Activated T-cell treated with anti-CD3 and anti-CD28 coated beads for 4 hours (primary cell): ENCODE data around the gene ATXN1.
"Not testable (repeated sequence)": the region's sequence is repeated elsewhere in the genome, so short reads cannot be mapped to it uniquely, and the experiment has no call there.

ENCODE experiments used
- DNase-seq: peaks from one replicate; pipeline ENCODE4 v3.0.0-alpha.2; 2020

The ATXN1 gene

DNA sequence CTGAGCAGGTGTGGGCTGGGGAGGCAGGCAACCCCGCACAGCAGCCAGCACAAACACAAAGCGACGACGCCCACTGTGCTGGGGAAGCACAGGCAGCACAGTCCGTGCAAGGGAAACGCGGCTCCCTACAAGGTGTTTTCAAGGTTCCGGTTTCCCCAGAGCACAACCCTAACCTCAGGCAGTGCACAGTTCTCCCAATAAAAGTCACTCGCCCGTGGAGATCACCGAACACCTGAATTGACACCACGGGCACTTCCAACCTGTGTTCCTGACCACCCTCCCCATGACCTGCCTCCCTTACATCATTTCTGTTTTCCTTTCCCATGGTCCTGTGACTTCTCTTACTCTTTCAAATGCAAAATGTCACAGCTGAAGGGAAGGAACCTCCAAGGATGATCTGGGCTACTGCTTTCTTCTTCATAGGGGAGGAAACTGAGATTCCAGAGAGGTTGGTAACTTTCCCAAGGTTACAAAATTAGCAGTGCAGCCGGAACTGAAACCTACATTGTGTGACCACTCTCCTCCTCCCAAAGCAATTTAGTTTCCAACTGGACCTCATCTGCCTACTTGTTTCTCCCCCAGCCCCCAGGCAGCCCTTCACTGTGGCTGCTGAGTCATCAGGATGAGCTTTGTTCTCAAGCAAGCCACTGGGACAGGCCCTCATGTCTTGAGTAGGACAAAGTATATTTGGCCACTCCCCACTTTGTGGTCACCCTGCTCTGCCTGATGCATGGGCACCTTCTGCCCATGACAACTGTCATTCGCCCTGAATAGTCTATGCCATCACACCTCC lies 125.3 kb downstream of the ATXN1 start:
- DNase-seq, result no peak

DNA sequence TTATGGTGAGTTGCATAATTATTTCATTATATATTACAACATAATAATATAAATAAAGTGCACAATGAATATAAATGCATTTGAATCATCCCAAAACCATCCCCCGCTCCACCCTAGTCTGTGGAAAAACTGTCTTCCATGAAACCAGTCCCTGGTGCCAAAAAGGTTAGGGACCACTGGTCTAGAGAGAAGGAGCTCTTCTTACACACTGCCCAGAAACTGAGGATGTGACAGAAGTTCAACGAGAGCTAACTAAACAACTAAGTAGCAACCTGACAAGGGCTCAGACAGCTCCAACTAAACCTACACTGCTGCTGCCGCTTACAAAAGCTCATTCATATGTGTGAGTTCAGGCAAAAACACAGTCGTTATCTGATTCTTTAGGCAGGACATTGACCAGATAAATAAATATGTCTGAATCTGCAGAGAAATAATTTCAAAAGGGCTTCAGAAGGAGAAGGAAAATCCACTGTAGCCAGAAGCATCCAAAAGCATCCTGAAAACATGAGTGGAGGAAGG lies 125.9 kb downstream of the ATXN1 start:
- no peak for DNase-seq

DNA sequence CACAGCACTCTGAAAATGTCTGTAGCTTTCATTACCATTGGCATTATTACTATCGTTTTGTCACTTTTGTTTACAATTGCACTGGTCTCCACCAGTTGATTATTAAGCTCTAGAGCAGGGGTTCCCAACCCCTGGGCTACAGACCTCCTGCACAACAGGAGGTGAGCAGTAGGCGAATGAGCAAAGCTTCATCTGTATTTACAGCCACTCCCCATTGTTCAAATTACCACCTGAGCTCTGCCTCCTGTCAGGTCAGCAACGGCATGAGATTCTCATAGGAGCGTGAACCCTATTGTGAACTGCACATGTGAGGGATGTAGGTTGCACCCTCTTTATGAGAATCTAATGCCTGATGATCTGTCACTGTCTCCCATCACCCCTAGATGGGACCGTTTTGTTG lies 126.4 kb downstream of the ATXN1 start:
- DNase-seq, result no peak

DNA sequence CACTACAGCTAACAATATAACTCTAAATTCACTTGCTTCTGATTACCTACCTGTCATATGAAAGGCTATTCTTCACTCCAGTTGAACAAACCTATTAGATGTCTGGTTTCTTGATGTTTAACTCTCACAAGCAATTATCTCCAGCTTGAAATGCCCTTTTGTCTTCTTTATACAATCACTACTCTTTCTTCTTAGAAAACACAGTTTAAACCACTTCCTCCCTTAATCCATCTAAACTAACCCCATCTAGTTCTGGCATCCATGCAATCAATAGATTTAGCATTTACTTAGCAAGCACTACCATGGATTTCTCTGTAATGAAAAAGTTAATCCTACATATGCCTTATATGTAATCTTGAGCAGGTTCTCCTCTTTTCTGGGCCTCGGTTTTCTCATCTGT lies 127.3 kb downstream of the ATXN1 start:
- DNase-seq, result no peak

DNA sequence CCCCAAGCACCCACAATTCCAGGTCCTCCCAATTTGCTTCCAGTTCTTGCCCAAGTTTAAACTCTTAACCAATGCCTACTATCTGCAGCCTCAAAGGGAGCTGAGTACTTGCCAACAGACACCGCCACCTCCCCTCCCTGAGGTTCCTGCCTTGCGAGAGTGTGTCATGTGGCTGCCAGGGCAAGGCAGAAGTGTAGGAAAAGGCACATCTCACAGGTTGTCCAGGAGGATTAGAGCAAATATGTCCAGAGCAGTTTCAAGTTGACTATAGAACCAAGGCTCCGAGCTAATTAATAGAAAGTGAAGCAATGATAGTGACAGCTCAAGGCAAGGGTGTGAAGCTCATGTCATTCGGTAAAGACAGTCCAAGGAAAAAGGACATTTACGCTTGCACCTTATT lies 127.8 kb downstream of the ATXN1 start:
- DNase-seq, result no peak

DNA sequence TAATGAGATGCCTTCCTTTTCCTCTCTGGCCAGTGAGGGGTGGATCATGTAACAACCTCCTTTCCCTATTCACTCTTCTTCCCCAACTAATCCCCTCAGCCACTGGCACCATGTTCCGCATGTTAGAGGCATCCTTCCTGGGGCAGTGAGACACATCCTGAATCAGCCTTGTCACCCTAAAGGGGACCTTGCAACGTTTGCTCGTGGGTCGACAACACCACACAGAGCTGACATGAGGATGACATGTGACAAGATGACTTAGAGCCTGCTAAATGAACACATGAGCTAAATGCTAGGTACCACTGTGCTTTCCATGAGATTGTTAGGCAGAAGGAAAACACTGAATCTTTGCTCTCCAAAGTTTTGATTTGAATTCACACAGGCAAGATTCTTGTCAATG lies 129.2 kb downstream of the ATXN1 start:
- DNase-seq, result no peak

DNA sequence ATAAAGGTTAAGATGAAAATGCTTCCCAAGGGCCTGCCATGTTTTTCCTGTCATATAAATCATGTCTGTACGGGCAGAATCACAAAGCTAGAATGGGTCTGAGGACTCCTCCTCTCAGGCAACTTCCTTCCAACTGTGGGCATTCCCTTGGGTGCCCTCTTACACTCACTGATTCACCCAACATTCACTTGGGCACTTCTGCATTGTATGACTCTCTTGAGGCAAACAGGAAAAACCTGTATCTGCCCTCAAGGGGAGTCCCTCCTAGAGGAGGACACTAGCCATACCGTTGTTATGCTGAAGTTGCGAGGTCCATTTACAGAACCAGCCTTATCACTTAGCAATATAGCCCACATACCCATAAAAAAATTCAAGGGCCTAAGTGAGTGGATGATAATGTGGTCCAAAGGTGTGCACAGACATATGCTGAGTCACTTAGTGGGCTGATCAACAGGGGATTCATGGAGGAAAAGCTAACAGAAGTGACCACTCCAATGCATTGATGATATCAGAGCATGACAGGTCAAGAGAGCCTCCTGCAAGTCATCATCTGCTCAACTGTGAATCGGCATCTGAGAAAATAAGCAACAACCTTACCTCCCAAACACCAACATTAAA lies 131.1 kb downstream of the ATXN1 start:
- DNase-seq, result no peak

DNA sequence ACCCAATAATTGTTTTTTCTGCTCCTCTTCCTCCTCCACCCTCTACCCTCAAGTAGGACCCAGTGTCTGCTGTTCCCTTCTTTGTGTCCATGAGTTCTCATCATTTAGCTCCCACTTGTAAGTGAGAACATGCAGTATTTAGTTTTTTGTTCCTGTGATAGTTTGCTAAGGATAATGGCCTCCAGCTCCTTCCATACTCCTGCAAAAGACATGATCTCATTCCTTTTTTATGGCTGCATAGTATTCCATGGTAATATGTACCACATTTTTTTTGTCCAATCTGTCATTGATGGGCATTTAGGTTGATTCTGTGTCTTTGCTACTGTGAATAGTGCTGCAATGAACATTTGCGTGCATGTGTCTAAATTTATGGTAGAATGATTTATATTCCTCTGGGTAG lies 132.7 kb downstream of the ATXN1 start:
- DNase-seq, result not testable (repeated sequence)

DNA sequence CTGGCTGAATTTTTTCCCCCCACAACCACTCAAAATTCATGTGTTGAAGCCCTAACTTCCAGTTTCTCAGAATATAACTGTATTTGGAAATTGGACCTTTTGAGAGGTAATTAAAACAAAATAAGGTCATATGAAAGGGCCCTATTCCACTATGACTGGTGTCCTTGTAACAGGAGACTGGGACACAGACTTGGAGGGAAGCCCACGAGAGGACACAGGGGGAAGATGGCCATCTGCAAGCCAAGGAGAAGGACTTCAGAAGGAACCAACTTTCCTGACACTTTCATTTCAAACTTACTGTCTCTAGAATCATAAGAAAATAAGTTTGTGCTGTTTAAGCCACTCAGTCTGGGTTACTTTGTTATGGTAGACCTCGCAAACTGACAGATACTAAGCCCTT lies 134.6 kb downstream of the ATXN1 start:
- DNase-seq, result no peak

DNA sequence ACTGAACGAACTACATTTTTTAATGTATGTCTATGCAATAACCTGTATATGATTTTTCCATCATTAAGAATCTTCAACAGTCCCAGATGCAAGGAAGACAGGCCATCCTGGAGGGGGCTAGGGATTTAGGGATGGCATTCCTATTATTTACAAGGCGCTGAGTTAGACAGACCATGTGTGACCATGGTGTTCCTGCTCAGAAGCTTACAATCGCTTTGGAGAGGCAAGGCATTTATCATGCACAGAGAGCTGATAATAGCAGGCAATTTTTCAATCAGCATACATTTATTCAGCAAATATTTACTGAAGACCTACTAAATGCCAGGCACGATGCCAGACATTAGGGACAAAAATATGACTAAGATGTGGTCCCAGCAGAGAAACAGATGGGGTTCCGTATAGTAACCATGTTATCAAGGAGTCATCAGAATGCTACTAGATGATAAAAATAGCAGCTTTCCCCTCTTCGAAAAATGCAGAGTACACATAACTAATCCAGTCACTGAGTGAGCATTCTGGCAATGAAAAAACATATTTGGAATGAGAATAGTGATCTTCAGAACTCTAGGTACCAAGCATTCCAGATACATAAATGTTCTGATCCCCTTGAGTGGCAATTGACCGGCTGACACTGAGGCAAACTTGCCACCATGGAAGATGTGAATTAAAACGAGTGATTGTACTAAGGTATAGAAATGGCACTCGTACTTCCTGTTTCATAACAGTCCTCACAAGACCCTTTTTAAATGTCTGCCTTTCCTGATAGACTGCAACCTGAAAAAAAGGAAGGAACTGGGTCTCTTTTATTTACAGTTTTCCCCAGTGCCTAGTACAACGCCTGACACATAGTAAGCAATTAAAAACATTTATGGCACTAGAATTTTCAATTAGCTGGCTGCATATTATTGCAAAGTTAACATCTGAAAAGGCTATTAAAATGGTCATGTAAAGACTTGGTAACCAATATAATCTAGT lies 135.7 kb downstream of the ATXN1 start:
- DNase-seq, result no peak

DNA sequence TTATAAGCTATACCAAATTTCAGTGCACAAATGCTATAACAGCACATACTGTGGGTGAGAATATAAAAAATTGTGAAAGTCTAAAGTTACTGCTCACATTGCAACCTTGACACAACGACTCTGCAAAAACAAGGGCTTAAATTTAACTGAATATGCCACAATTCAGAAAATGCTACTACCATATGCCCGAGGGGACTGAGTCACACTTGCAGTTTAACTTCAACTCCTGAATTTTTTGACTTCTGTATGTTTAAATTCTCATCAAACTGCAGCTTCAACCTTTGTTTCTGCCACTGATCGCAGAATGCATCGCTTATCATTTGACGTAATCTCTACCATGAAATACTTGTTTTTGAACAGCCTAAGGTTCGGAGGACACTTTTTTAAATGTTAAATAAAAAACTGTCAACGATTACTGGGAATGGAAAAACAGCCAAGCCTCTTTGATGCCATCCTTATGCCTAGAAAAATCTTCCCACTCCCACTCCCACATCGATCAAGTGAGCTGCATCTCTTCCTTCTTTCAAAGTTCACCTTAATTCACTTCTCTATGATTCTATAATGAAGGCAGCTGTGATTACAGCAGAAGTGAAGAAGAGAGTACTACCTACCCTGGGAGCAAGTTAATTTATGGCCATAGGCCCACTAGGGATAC lies 136.5 kb downstream of the ATXN1 start:
- no peak for DNase-seq

DNA sequence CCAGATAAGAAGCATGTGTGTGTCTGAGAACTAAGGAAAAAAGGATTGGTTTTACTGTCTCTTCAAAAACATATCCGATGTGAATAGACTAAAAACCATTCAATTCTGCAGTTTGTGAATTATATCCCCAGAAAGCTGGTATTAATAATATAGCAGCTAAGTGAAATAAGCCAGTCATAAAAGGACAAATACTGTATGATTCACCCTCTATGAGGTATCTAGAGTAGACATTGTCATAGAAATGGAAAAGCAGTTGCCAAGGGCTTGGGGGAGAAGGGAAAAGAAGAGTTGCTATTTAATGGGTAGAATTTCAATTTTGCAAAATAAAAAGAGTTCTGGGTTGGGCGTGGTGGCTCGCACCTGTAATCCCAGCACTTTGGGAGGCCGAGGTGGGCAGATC lies 137.5 kb downstream of the ATXN1 start:
- no peak for DNase-seq

DNA sequence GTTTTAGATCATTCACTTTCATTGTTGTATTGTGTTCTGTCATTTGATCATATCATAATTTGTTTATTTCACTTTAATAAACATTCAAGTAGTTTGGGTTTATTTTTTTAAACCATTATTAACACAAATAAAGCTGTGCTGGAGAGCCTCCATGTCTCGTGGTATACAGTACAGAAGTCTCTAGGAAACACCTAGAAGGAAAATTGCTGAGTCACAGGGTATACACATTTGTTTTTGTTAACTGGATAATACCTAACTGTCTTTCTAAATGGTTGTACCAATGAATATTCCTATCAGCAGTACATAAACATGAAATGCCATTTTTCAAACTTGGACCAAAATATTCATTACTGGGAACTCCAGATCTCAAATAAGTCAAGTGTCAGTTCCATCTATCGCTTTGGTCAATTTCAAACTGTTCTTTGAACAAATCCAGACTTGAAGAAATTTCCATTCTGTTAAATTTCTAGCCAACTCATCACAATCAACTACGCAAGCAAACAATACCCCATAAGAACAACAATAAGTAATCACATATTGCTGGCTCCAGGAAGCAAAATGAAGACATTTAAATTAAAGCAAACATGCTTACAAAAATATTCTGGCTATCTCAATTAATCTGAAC lies 138.1 kb downstream of the ATXN1 start:
- no peak for DNase-seq

DNA sequence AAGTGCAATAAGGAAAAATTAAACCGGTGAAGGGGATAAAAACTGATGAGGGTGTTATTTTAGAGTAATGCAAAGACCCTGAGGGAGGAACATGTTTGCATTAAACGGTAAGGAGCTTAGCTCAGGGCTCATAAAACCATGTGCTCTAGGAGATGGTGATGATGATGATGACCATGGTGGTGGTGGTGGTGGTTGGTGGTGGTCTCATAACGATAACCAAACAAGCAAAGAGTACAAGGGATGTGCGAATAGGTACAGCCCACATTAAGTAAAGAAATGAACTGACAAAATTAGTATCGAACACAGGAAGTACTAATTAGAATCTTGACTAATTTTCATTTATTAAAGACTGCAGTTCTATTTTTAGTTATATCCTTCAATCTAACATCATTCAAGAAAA lies 139.1 kb downstream of the ATXN1 start:
- no peak for DNase-seq

DNA sequence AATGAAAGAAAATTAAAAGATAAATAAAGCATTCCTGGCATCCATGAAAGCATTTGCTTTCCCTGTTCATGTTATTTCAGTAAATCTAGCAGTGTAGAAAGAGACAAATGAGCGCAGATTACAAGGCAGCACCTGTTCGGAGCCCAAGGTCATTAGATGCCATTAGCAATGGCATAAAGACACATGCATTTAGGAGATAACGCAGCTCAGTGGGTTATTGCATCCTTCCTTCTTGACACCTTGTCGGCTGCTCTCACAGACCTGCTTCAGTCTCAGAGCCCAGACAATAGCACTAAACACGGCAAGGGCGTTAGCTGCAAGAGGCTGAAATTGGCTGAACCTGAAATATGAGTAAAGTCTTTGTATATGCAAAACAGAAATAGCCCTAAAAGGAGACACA lies 140.3 kb downstream of the ATXN1 start:
- DNase-seq, result no peak

DNA sequence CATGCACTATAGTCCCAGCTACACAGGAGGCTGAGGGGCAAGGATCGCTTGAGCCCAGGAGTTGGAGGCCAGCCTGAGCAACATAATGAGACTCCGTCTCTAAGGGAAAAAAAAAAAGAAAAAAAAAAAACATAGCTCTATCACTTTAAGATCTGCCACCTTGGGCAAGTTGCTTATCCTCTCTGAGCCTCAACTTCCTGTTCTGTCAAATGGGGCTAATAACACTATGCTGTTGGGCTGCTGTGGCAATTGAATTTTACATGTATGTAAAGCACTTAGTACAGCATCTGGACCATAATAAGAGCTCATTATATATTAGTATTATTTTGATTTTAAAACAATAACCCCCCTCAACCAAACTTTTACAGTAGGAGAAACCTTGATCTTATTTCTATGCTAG lies 141.5 kb downstream of the ATXN1 start:
- no peak for DNase-seq

DNA sequence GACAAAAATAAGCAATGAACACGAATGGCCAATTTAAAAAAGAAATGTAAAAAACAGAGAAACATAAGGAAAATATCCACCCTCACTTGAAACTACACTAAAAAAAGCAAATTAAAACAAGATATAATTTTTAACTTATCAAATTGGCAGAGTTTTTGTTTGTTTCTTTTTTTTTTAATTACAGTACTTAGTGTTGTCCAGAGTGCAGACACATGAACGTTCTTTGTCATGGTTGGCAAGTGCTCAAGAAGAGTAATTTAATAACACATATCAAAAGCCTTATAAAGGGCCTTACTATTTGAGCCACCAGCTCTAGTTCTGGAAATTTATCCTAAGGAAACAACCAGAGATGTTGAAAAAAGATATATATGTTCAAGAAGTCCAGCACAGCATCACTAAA lies 142.3 kb downstream of the ATXN1 start:
- DNase-seq, result no peak

DNA sequence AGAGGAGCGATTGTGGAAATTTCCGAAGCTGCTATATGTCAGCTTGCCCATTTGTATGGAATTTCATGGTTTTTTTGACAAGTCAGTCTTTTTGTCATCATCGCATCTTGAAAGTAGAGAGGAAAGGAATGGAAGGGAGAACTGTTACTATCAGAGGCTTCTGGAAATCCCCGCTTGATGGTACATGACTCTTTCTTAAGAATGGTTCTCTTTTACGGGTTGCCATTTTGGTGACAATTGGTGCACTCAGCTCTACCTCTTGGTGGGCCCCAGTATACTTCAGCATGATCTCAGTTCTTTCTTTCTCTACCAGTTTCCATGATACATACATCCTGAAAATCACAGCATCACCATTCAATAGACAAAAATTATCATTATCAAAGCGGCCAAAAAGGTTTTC lies 146.0 kb downstream of the ATXN1 start:
- DNase-seq, result not testable (repeated sequence)

DNA sequence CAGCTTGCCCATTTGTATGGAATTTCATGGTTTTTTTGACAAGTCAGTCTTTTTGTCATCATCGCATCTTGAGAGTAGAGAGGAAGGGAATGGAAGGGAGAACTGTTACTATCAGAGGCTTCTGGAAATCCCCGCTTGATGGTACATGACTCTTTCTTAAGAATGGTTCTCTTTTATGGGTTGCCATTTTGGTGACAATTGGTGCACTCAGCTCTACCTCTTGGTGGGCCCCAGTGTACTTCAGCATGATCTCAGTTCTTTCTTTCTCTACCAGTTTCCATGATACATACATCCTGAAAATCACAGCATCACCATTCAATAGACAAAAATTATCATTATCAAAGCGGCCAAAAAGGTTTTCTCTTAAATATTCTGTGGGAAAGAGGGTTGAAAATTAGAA lies 147.1 kb downstream of the ATXN1 start:
- not testable (repeated sequence) for DNase-seq

DNA sequence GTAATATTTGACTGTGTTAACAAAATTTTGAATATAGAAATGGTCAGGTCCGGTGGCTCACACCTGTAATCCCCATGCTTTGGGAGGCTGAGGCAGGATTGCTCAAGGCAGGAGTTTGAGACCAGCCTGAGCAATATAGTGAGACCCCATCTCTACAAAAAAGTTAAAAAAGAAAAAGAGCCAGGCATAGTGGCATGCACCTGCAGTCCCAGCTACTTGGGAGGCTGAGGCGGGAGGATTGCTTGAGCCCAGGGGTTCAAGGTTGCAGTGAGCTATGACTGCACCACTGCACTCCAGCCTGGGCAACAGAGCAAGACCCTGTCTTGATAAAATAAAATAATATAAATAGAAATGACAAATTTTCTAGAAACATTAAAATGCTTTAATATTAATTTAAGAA lies 147.8 kb downstream of the ATXN1 start:
- DNase-seq, result not testable (repeated sequence)

DNA sequence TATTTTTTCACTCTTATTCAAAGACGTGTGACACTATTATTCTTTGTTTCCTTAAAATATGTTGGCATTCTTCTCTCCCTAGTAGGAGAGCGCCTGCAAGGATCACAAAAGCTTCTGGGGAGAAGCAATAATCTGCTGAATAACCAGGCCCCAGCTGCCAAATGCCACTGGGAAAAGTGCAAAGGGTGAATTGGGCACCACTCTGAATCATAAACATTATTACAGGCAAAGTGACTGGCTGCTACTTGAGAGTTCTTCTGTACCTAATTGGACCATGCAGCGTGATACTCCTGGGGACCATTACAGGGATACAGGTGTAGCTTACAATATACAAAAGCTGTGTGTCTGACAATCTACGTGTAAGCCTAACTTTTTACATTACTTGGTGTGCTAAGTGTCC lies 152.8 kb downstream of the ATXN1 start:
- DNase-seq, result no peak

DNA sequence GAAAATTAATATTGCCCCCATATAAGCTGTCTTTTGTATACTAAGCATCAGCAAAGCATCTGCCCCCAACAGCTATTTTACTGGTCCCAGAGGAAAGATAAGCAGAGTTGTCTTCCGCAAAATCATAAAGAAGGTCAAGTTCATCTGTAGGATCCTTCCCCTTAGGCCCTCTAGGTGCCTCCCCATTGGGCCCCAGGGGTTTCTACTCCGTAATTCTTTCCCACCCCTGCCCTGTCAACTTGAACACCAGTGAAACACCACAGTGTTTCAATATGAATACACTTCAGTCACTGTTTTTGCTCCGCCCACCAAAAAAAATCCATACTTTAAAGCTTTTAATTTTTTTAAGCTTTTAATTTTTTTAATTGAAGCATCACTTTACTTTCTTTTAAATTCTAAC lies 159.2 kb downstream of the ATXN1 start:
- DNase-seq, result no peak
